Hypothalamus (tissue), 51 donors: ENCODE measurements around the gene ADAMTS9.

Experiments
- DNase-seq, 51 donors: peaks; one replicate each; lab custom pipeline; 2025; lab: John Stamatoyannopoulos, UW

ADAMTS9 gene

GRCh38 chr3:64501298-64501906 lies 186.4 kb downstream of the ADAMTS9 start:
- DNase-seq, result no peak

GRCh38 chr3:64496786-64497490 lies 190.9 kb downstream of the ADAMTS9 start:
- DNase-seq, result no peak

GRCh38 chr3:64495781-64496334 lies 191.9 kb downstream of the ADAMTS9 start:
- DNase-seq, result no peak

GRCh38 chr3:64495121-64495780 lies 192.5 kb downstream of the ADAMTS9 start:
- DNase-seq, result no peak

GRCh38 chr3:64494526-64494925 lies 193.3 kb downstream of the ADAMTS9 start:
- DNase-seq, result no peak

- no peak for DNase-seq
Observed at GRCh38 chr3:64493149-64493548, 194.7 kb downstream of the ADAMTS9 start.

- no peak for DNase-seq
Observed at GRCh38 chr3:64491843-64492242, 196.0 kb downstream of the ADAMTS9 start.

GRCh38 chr3:64490180-64490724 lies 197.5 kb downstream of the ADAMTS9 start:
- DNase-seq, result no peak

GRCh38 chr3:64489361-64490044 lies 198.3 kb downstream of the ADAMTS9 start:
- DNase-seq, result peak in 36 of 51 donors; percentile 2 to 69 (median 32)

- DNase-seq, result no peak
Observed at GRCh38 chr3:64488939-64489338, 198.9 kb downstream of the ADAMTS9 start.

- peak in 49 of 51 donors; percentile 5 to 87 (median 64) for DNase-seq
Observed at GRCh38 chr3:64484289-64484992, 203.4 kb downstream of the ADAMTS9 start.

- DNase-seq, result no peak
Observed at GRCh38 chr3:64483467-64483866, 204.3 kb downstream of the ADAMTS9 start.

GRCh38 chr3:64475037-64475436 lies 212.8 kb downstream of the ADAMTS9 start:
- DNase-seq, result no peak

- no peak for DNase-seq
Observed at GRCh38 chr3:64473466-64473865, 214.3 kb downstream of the ADAMTS9 start.

- DNase-seq, result no peak
Observed at GRCh38 chr3:64470436-64470835, 217.4 kb downstream of the ADAMTS9 start.

GRCh38 chr3:64467255-64467944 lies 220.4 kb downstream of the ADAMTS9 start:
- no peak for DNase-seq
